H1 (cell line): ENCODE data around the gene RELT. TPM values are rescaled to one million over a fixed set of nuclear protein-coding genes. Genes with fewer than 3 reads are reported as not detected.
A peak's percentile ranks its signal among the peaks of the same experiment; 100 is the strongest.

Experiments
- CTCF ChIA-PET: fragments of 300-600 bp; sonication (Branson Sonifier 250); formaldehyde crosslinking; loops from one replicate; lab custom pipeline; 2021; ENCODE audit not compliant: partially characterized antibody; lab: Charles Lee
- POLR2A ChIA-PET: fragments of 300-600 bp; sonication (Branson Sonifier 250); formaldehyde crosslinking; loops from one replicate; lab custom pipeline; 2021; ENCODE audit warnings: inconsistent platforms; ENCODE audit not compliant: partially characterized antibody; lab: Charles Lee
- DNase-seq, 2 experiments: peaks; one replicate each; pipeline versions ENCODE4 v3.0.0 to v3.0.0-alpha.2; 2010 to 2022; ENCODE audit warnings: low spot score in 2 of 2, low read depth in 1 of 2, mixed read lengths in 1 of 2
- FAIRE-seq: peaks from 2 replicates; lab custom pipeline; 2011; peaks lifted over from hg19 to GRCh38; lab: Jason Lieb, UNC
- H2AFZ ChIP-seq: 2 replicates; pipeline ENCODE4 v1.8.1; 2012; ENCODE audit warnings: low read length, inconsistent platforms
- H2AK5ac ChIP-seq: 2 replicates; pipeline ENCODE4 v1.6.1; 2013; ENCODE audit warnings: low read depth, low read length
- H2BK120ac ChIP-seq: replicated peaks from 2 replicates; pipeline ENCODE3; 2013; ENCODE audit warnings: low read depth, low read length, inconsistent platforms
- H2BK12ac ChIP-seq: 2 replicates; pipeline ENCODE4 v1.6.1; 2013; ENCODE audit warnings: low read depth, low read length
- H2BK15ac ChIP-seq: 2 replicates; pipeline ENCODE4 v1.6.1; 2013; ENCODE audit warnings: low read length
- H2BK20ac ChIP-seq: 2 replicates; pipeline ENCODE4 v1.6.1; 2013; ENCODE audit warnings: low read length
- H2BK5ac ChIP-seq: 2 replicates; pipeline ENCODE4 v1.6.1; 2013; ENCODE audit warnings: low read depth, low read length
- H3K14ac ChIP-seq: 2 replicates; pipeline ENCODE4 v1.6.1; 2013; ENCODE audit warnings: inconsistent platforms; ENCODE audit not compliant: insufficient read length
- H3K18ac ChIP-seq: 2 replicates; pipeline ENCODE4 v1.6.1; 2013; ENCODE audit warnings: low read length; ENCODE audit errors: extremely low read depth
- H3K23ac ChIP-seq: 2 replicates; pipeline ENCODE4 v1.6.1; 2013; ENCODE audit warnings: inconsistent platforms; ENCODE audit not compliant: insufficient read length
- H3K23me2 ChIP-seq: 2 replicates; pipeline ENCODE4 v1.6.1; 2013; ENCODE audit warnings: low read depth, low read length
- H3K27ac ChIP-seq: 2 replicates; pipeline ENCODE4 v1.6.1; 2011; ENCODE audit warnings: low read depth, low read length, inconsistent platforms
- H3K27me3 ChIP-seq, 4 experiments: replicated peaks in 1 of 4; 1 replicate in 1 of 4; 2 replicates in 3 of 4; pipeline versions ENCODE4 v1.6.1 to v1.8.1; 2011 to 2013; ENCODE audit warnings: low read length in 3 of 4, mild to moderate bottlenecking in 3 of 4, inconsistent platforms in 2 of 4, mixed read lengths in 2 of 4, moderate library complexity in 1 of 4; ENCODE audit not compliant: control insufficient read depth in 3 of 4, insufficient read depth in 3 of 4; ENCODE audit errors: extremely low read depth in 1 of 4
- H3K36me3 ChIP-seq, 4 experiments: 2 replicates each; pipeline versions ENCODE4 v1.6.1 to v1.8.1; 2011 to 2013; ENCODE audit warnings: mild to moderate bottlenecking in 4 of 4, low read length in 3 of 4, moderate library complexity in 2 of 4, control low read depth in 1 of 4, inconsistent platforms in 1 of 4; ENCODE audit not compliant: insufficient read depth in 4 of 4, control insufficient read depth in 2 of 4
- H3K4ac ChIP-seq: replicated peaks from 2 replicates; pipeline ENCODE3; 2013; ENCODE audit warnings: low read length, low read depth, mixed read lengths, inconsistent platforms; ENCODE audit not compliant: insufficient read length
- H3K4me1 ChIP-seq, 4 experiments: replicated peaks in 1 of 4; 1 replicate in 1 of 4; 2 replicates in 3 of 4; pipeline versions ENCODE4 v1.6.1 to v1.8.1; 2011 to 2013; ENCODE audit warnings: low read length in 3 of 4, inconsistent platforms in 2 of 4, mixed read lengths in 1 of 4; ENCODE audit not compliant: insufficient read depth in 4 of 4, control insufficient read depth in 3 of 4
- H3K4me2 ChIP-seq, 2 experiments: 2 replicates each; pipeline versions ENCODE4 v1.6.1 to v1.8.1; 2011 to 2013; ENCODE audit warnings: low read depth in 2 of 2, low read length in 2 of 2, control low read depth in 1 of 2, inconsistent platforms in 1 of 2, mild to moderate bottlenecking in 1 of 2; ENCODE audit not compliant: insufficient read depth in 1 of 2
- H3K4me3 ChIP-seq, 4 experiments: fragments of 200-600, 300-600 bp in 1 of 4; sonication (generic), shearing (Covaris generic), sonication (Bioruptor Twin) in 1 of 4; 2 replicates each; pipeline versions ENCODE4 v1.5.1 to v1.8.1; 2011 to 2016; ENCODE audit warnings: low read length in 4 of 4, low read depth in 3 of 4, control low read depth in 2 of 4, inconsistent platforms in 2 of 4, mild to moderate bottlenecking in 2 of 4, mixed read lengths in 1 of 4, moderate library complexity in 1 of 4; ENCODE audit not compliant: insufficient read depth in 2 of 4; ENCODE audit errors: extremely low read depth in 1 of 4
- H3K56ac ChIP-seq: replicated peaks from 2 replicates; pipeline ENCODE3; 2013; ENCODE audit warnings: low read depth, mild to moderate bottlenecking, mixed read lengths, low read length, inconsistent platforms; ENCODE audit not compliant: insufficient read length
- H3K79me1 ChIP-seq: 2 replicates; pipeline ENCODE4 v1.6.1; 2013; ENCODE audit warnings: low read depth, low read length, control low read depth
- H3K79me2 ChIP-seq, 2 experiments: 2 replicates each; pipeline versions ENCODE4 v1.6.1 to v1.8.1; 2012 to 2013; ENCODE audit warnings: low read length in 2 of 2, mild to moderate bottlenecking in 2 of 2, inconsistent platforms in 1 of 2; ENCODE audit not compliant: insufficient read depth in 2 of 2, control insufficient read depth in 1 of 2
- H3K9ac ChIP-seq, 4 experiments: replicated peaks in 1 of 4; 1 replicate in 1 of 4; 2 replicates in 3 of 4; pipeline versions ENCODE4 v1.6.1 to v1.8.1; 2011 to 2013; ENCODE audit warnings: low read depth in 3 of 4, low read length in 3 of 4, control low read depth in 2 of 4, mild to moderate bottlenecking in 2 of 4, moderate library complexity in 2 of 4, inconsistent platforms in 1 of 4; ENCODE audit errors: extremely low read depth in 1 of 4
- H3K9me3 ChIP-seq, 2 experiments: 2 replicates each; pipeline versions ENCODE4 v1.6.1 to v1.8.1; 2012 to 2013; ENCODE audit warnings: mild to moderate bottlenecking in 2 of 2, moderate library complexity in 2 of 2, control low read depth in 1 of 2, inconsistent platforms in 1 of 2, low read depth in 1 of 2, low read length in 1 of 2, mixed read lengths in 1 of 2; ENCODE audit not compliant: insufficient read depth in 2 of 2
- H4K20me1 ChIP-seq, 2 experiments: replicated peaks in 1 of 2; 2 replicates each; pipeline versions ENCODE3 to v1.8.1; 2011 to 2013; ENCODE audit warnings: inconsistent platforms in 2 of 2, low read length in 2 of 2, mild to moderate bottlenecking in 1 of 2; ENCODE audit not compliant: insufficient read depth in 2 of 2, control insufficient read depth in 1 of 2
- H4K5ac ChIP-seq: 2 replicates; pipeline ENCODE4 v1.6.1; 2013; ENCODE audit warnings: low read length, low read depth, mixed read lengths, inconsistent platforms; ENCODE audit not compliant: insufficient read length
- H4K8ac ChIP-seq: 2 replicates; pipeline ENCODE4 v1.8.0; 2013; ENCODE audit warnings: mild to moderate bottlenecking, moderate library complexity, low read length, inconsistent platforms; ENCODE audit not compliant: insufficient read depth; ENCODE audit errors: extremely low read depth
- H4K91ac ChIP-seq: replicated peaks from 2 replicates; pipeline ENCODE3; 2013; ENCODE audit warnings: low read length, mixed read lengths, inconsistent platforms; ENCODE audit not compliant: insufficient read length
- TAF7 ChIP-seq: optimal IDR thresholded peaks from 2 replicates; pipeline ENCODE3; 2011; ENCODE audit warnings: low read depth, mild to moderate bottlenecking, inconsistent platforms, low read length, moderate library complexity, borderline replicate concordance
- WGBS, 2 experiments: shearing (Covaris generic) in 1 of 2; methylation state at CpG; one replicate each; pipeline versions ENCODE4 v1.1.6 to v1.1.7; 2013 to 2015; ENCODE audit warnings: low lambda C conversion rate in 2 of 2, mixed read lengths in 2 of 2, inconsistent platforms in 1 of 2, low coverage in 1 of 2, missing lambda C conversion rate in 1 of 2; ENCODE audit not compliant: insufficient replicate concordance in 2 of 2, insufficient coverage in 1 of 2, insufficient read length in 1 of 2; ENCODE audit errors: extremely low coverage in 1 of 2, missing lambda C conversion rate in 1 of 2; 5-methylcytosine and 5-hydroxymethylcytosine counted together
- polyA plus RNA-seq, 7 experiments: library from polyadenylated mRNA; depleted of rRNA in 3 of 7; stranded (reverse) in 5 of 7; unstranded in 2 of 7; fragments of >200 nt in 5 of 7; fragments of 200-250 nt in 2 of 7; gene quantifications; 1 replicate in 5 of 7; 2 replicates in 1 of 7; 4 replicates in 1 of 7; pipeline versions ENCODE4 v1.2.1 to v1.2.3, GENCODE V29; 2011 to 2013; ENCODE audit warnings: missing spikeins in 2 of 7, mixed read lengths in 2 of 7
- total RNA-seq: library from RNA; stranded (reverse); fragmentation: NEBNext Ultra II Directional; extraction: Animal tissue kit (Norgen Biotek cat#: 25700); gene quantifications from 2 replicates; pipeline ENCODE4 v1.2.1, GENCODE V29; 2021

The RELT gene
- total and polyA plus RNA-seq, 2 of the 8 experiments (the other 6 are each of a cell fraction or from before 2014, with no cell fraction given) = 3.4 to 5.7 TPM

GRCh38 chr11:73384125-73384441, 7.9 kb downstream of the RELT start:
- Histone ChIP-seq H4K5ac (no peak overlapping the region), H4K8ac (no peak overlapping the region), H3K9me3 (no peaks in the 10 kb centered on the region), H3K14ac (no peak overlapping the region), H3K18ac (no peak overlapping the region), H2AFZ (no peak overlapping the region), H2BK20ac (no peak overlapping the region), H3K23ac (no peak overlapping the region), H3K79me2 (peaks cover 0 to 3% of the 10 kb centered on the region in 2 experiments; a peak in 1 of 4 replicates), H3K79me1 (peaks cover 7% of the 10 kb centered on the region; the same call in 1 of the 2 replicates), H3K4me1 (peaks cover 0 to 11% (median 0%) of the 10 kb centered on the region in 4 experiments; a peak in 1 of 7 replicates), H3K27me3 (0 out of 7 replicates have a peak, but pooled peaks cover 0 to 2% (median 0%) of the 10 kb centered on the region in 4 experiments), H4K20me1 (peaks cover 6 to 8% of the 10 kb centered on the region in 2 experiments), H3K4ac (no peak overlapping the region), H2AK5ac (peak overlapping the region; percentile 39; the same call in 1 of the 2 replicates), H2BK5ac (peak overlapping the region; percentile 12; the same call in 1 of the 2 replicates), H3K23me2 (no peaks in the 10 kb centered on the region), H2BK12ac (no peak overlapping the region), H3K36me3 (no peaks in the 10 kb centered on the region), H3K4me3 (no peak overlapping the region), H3K4me2 (no peak overlapping the region), H3K56ac (no peak overlapping the region), H2BK15ac (no peak overlapping the region), H3K27ac (no peak overlapping the region), H3K9ac (no peak overlapping the region), H2BK120ac (no peak overlapping the region), H4K91ac (no peak overlapping the region)
- WGBS, 2 experiments = 93% methylated on average over 7 of the region's 7 CpGs; no CpG with 5 or more reads in 1 of the 2 experiments
- ChIA-PET POLR2A (interaction anchor here (1.2 to 1.6 kb wide), 2 partner anchors 9 to 12 kb away, joined by 4 to 5 read pairs; no protein-coding TSS in a partner anchor), CTCF (interaction anchor here (1.5 to 59.1 kb wide), 7 partner anchors 9 to 278 kb away, joined by 4 to 1456 read pairs (median 12); no protein-coding TSS in a partner anchor)
- DNase-seq = no peak
- no peak for FAIRE-seq
- TF ChIP-seq TAF7 = no peak
